Measurements from ENCODE around the gene TMPRSS5. TPM values are rescaled to one million over a fixed set of nuclear protein-coding genes. Genes with fewer than 3 reads are reported as not detected.

The TMPRSS5 gene
- total and polyA plus RNA-seq, 2 of the 8 experiments (the other 6 are each of a cell fraction or from before 2014, with no cell fraction given), result 0.54 to 0.78 TPM

- no peak for TF ChIP-seq POLR2AphosphoS5 (IDR thresholded peaks at IDR 0.05; ENCODE audit: low read depth, low read length)
- TF ChIP-seq CHD2 (IDR thresholded peaks at IDR 0.05; ENCODE audit: low read length), result no peak
- no peak for TF ChIP-seq TAF7 (optimal IDR thresholded peaks at IDR 0.05; ENCODE audit: borderline replicate concordance, low read depth, low read length)
- no peak for TF ChIP-seq SUZ12 (IDR thresholded peaks at IDR 0.05; ENCODE audit: low read length)
- TF ChIP-seq BRCA1 (IDR thresholded peaks at IDR 0.05; ENCODE audit: low read depth, low read length), result no peak
- no peak for TF ChIP-seq MAX (IDR thresholded peaks at IDR 0.05)
- no peak for TF ChIP-seq TBP (IDR thresholded peaks at IDR 0.05; ENCODE audit: low read depth, low read length)
Observed at GRCh38 chr11:113685654-113686359, 20.3 kb downstream of the TMPRSS5 start (continued).
